Naive thymus-derived CD4-positive, alpha-beta T cell (primary cell): ENCODE measurements around the gene C17orf107. TPM values are rescaled to one million over a fixed set of nuclear protein-coding genes. Genes with fewer than 3 reads are reported as not detected.
"Not testable (repeated sequence)": the region's sequence is repeated elsewhere in the genome, so short reads cannot be mapped to it uniquely, and the experiment has no call there.

Source experiments
- ATAC-seq: fragments of 150-1000 bp; cut with Tn5 transposase; 2 replicates; pipeline ENCODE4 v1.10.0; 2021; ENCODE audit warnings: mild to moderate bottlenecking, moderate library complexity
- CTCF ChIA-PET: fragments of 350-600 bp; sonication (Branson Sonifier 250); formaldehyde crosslinking; loops from one replicate; lab custom pipeline; 2021; ENCODE audit warnings: antibody characterized with exemption; lab: Charles Lee
- POLR2A ChIA-PET: fragments of 350-600 bp; sonication (Branson Sonifier 250); formaldehyde crosslinking; loops from one replicate; lab custom pipeline; 2021; ENCODE audit warnings: antibody characterized with exemption, inconsistent platforms; lab: Charles Lee
- DNase-seq, 9 donors: peaks; one replicate each; pipeline versions ENCODE4 v3.0.0 to v3.0.0-alpha.2; 2020 to 2022; ENCODE audit warnings: mixed read lengths in 1 of 9
- H3K27ac ChIP-seq: one replicate; pipeline ENCODE4 v1.7.0; 2013; ENCODE audit warnings: mild to moderate bottlenecking, low read depth, low read length, moderate library complexity
- H3K27me3 ChIP-seq, 2 donors: one replicate each; pipeline ENCODE4 v1.7.0; 2013; ENCODE audit warnings: low read length in 2 of 2, mild to moderate bottlenecking in 2 of 2, moderate library complexity in 2 of 2; ENCODE audit not compliant: control insufficient read depth in 2 of 2, insufficient read depth in 2 of 2
- H3K36me3 ChIP-seq, 3 experiments: 1 replicate in 2 of 3; 2 replicates in 1 of 3; pipeline ENCODE4 v1.7.0; 2013; ENCODE audit warnings: low read length in 3 of 3, mild to moderate bottlenecking in 3 of 3, moderate library complexity in 1 of 3; ENCODE audit not compliant: insufficient read depth in 3 of 3, control insufficient read depth in 2 of 3
- H3K4me1 ChIP-seq, 2 donors: one replicate each; pipeline ENCODE4 v1.7.0; 2013; ENCODE audit warnings: low read length in 2 of 2, mild to moderate bottlenecking in 2 of 2, moderate library complexity in 1 of 2; ENCODE audit not compliant: control insufficient read depth in 2 of 2, insufficient read depth in 2 of 2
- H3K4me3 ChIP-seq: 2 replicates; pipeline ENCODE4 v1.7.0; 2013; ENCODE audit warnings: mild to moderate bottlenecking, low read length
- H3K9me3 ChIP-seq, 3 experiments: 1 replicate in 2 of 3; 2 replicates in 1 of 3; pipeline ENCODE4 v1.7.0; 2013; ENCODE audit warnings: low read length in 3 of 3; ENCODE audit not compliant: control insufficient read depth in 2 of 3
- H3K27ac Mint-ChIP-seq, 9 donors: one replicate each; pipeline ENCODE4 v1.8.0; 2020 to 2022; ENCODE audit warnings: mixed read lengths in 9 of 9, mild to moderate bottlenecking in 8 of 9, moderate library complexity in 5 of 9, inconsistent platforms in 2 of 9
- H3K27me3 Mint-ChIP-seq, 5 donors: one replicate each; pipeline ENCODE4 v1.8.0; 2021 to 2022; ENCODE audit warnings: mixed read lengths in 5 of 5, mild to moderate bottlenecking in 1 of 5
- H3K36me3 Mint-ChIP-seq, 5 donors: one replicate each; pipeline ENCODE4 v1.8.0; 2020 to 2022; ENCODE audit warnings: mixed read lengths in 5 of 5, mild to moderate bottlenecking in 3 of 5, inconsistent platforms in 1 of 5
- H3K4me1 Mint-ChIP-seq, 7 donors: one replicate each; pipeline ENCODE4 v1.8.0; 2020 to 2022; ENCODE audit warnings: mixed read lengths in 7 of 7, mild to moderate bottlenecking in 3 of 7, inconsistent platforms in 1 of 7
- H3K4me3 Mint-ChIP-seq, 10 donors: one replicate each; pipeline ENCODE4 v1.8.0; 2020 to 2022; ENCODE audit warnings: mild to moderate bottlenecking in 10 of 10, mixed read lengths in 10 of 10, moderate library complexity in 6 of 10, inconsistent platforms in 2 of 10
- H3K9me3 Mint-ChIP-seq, 11 donors: one replicate each; pipeline ENCODE4 v1.8.0; 2020 to 2022; ENCODE audit warnings: mixed read lengths in 11 of 11, mild to moderate bottlenecking in 4 of 11, inconsistent platforms in 1 of 11, moderate library complexity in 1 of 11
- intact Hi-C, 2 donors: fragments of 100-400 bp; cut with micrococcal nuclease; formaldehyde crosslinking; loops; one replicate each; pipeline ENCODE4 v1.15.1; 2023
- polyA plus RNA-seq, 2 donors: library from polyadenylated mRNA; unstranded; fragments of 300-500 nt; fragmentation: Illumina TruSeq; gene quantifications; one replicate each; pipeline ENCODE4 v1.2.3, GENCODE V29; 2021
- total RNA-seq, 6 experiments: library from RNA in 5 of 6; stranded (reverse) in 5 of 6; gene quantifications; 1 replicate in 5 of 6; 2 replicates in 1 of 6; pipeline ENCODE4 v1.2.3 and lab custom pipeline; 2021 to 2026

Gene C17orf107
- total and polyA plus RNA-seq, 7 experiments from 2014 or later, result 0.82 to 37.2 (median 5.5) TPM

DNA sequence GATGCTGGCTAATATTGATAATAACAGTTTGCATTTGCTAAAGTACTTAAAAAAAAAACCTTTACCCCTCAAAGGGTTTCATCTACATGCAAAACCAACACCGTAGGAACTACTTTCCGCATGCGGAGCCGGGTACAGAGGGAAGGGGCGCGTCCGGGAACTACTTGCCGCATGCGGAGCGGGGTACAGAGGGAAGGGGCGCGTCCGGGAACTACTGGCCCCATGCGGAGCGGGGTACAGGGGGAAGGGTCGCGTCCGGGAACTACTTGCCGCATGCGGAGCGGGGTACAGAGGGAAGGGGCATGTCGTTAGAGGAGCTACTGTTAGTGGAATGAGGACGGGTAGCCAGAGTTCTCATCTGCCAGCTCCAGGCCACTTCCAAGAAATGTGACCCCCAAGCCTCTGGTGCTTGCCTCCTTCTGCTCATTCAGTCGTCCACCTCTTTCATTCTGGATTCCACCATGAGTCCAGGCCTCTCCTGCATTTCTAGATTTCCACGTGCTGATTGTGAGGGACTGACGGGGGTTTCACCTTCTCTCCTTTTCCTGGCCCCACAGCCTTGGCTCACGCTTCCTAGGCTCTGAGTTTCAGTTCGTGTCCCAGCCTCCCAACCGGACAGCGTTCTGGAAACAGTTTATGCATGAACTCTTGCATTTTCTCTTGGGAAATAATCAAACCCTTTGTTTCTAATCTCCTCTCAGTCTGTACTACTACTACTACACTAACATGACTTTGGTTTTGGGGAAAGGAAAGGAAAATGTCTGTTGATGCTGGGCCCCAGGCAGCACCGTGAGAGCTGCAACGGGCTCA, 39.3 kb upstream of the C17orf107 start:
- ATAC-seq (no peak), DNase-seq (no peak)
- H3K4me1 Mint-ChIP-seq, result peaks cover 19 to 34% (median 26%) of the 10 kb centered on the region in 7 donors
- ChIA-PET CTCF (no interaction called here), POLR2A (interaction anchor here (1.0 kb wide), 1 partner anchor 51 kb away, joined by 3 read pairs; no protein-coding TSS in a partner anchor)
- H3K4me3 ChIP-seq, result no peak overlapping the region
- H3K36me3 Mint-ChIP-seq, result peaks cover 0 to 19% (median 13%) of the 10 kb centered on the region in 5 donors
- H3K9me3 ChIP-seq, result no peaks in the 10 kb centered on the region
- H3K27ac ChIP-seq, result no peak overlapping the region
- no peaks in the 10 kb centered on the region for H3K4me1 ChIP-seq
- no peaks in the 10 kb centered on the region for H3K27me3 Mint-ChIP-seq
- H3K4me3 Mint-ChIP-seq, result no peak overlapping the region
- peaks cover 0 to 24% (median 3%) of the 10 kb centered on the region in 3 experiments for H3K36me3 ChIP-seq
- H3K9me3 Mint-ChIP-seq, result peaks cover 0 to 4% (median 0%) of the 10 kb centered on the region in 11 donors
- intact Hi-C loops, result no loop called here
- no peaks in the 10 kb centered on the region for H3K27me3 ChIP-seq
- H3K27ac Mint-ChIP-seq, result no peak overlapping the region

GRCh38 chr17:4860651-4861050, 38.7 kb upstream of the C17orf107 start:
- H3K36me3 ChIP-seq, result peaks cover 0 to 24% (median 3%) of the 10 kb centered on the region in 3 experiments
- Mint-ChIP-seq H3K27me3 (no peaks in the 10 kb centered on the region), H3K36me3 (peaks cover 0 to 19% (median 13%) of the 10 kb centered on the region in 5 donors), H3K27ac (no peak overlapping the region), H3K4me1 (peaks cover 19 to 34% (median 26%) of the 10 kb centered on the region in 7 donors), H3K4me3 (no peak overlapping the region), H3K9me3 (peaks cover 0 to 4% (median 0%) of the 10 kb centered on the region in 11 donors)
- no peak overlapping the region for H3K27ac ChIP-seq
- POLR2A ChIA-PET, result interaction anchor here (1.0 kb wide), 1 partner anchor 52 kb away, joined by 3 read pairs; no protein-coding TSS in a partner anchor
- CTCF ChIA-PET, result interaction anchor here (0.7 kb wide), 1 partner anchor 154 kb away, joined by 4 read pairs; no protein-coding TSS in a partner anchor
- no peak overlapping the region for H3K4me3 ChIP-seq
- no peaks in the 10 kb centered on the region for H3K27me3 ChIP-seq
- no peak for ATAC-seq
- no peaks in the 10 kb centered on the region for H3K9me3 ChIP-seq
- DNase-seq, result no peak
- intact Hi-C loops, result no loop called here
- no peaks in the 10 kb centered on the region for H3K4me1 ChIP-seq

- H3K27ac ChIP-seq, result no peak overlapping the region
- Mint-ChIP-seq H3K4me3 (no peak overlapping the region), H3K4me1 (peaks cover 19 to 33% (median 24%) of the 10 kb centered on the region in 7 donors), H3K27me3 (no peaks in the 10 kb centered on the region), H3K27ac (no peak overlapping the region), H3K9me3 (peaks cover 0 to 4% (median 0%) of the 10 kb centered on the region in 11 donors), H3K36me3 (peaks cover 0 to 19% (median 12%) of the 10 kb centered on the region in 5 donors)
- no peaks in the 10 kb centered on the region for H3K9me3 ChIP-seq
- CTCF ChIA-PET, result interaction anchor here (0.7 kb wide), 1 partner anchor 154 kb away, joined by 4 read pairs; no protein-coding TSS in a partner anchor
- H3K4me1 ChIP-seq, result no peaks in the 10 kb centered on the region
- H3K27me3 ChIP-seq, result no peaks in the 10 kb centered on the region
- DNase-seq, result no peak
- no peak for ATAC-seq
- no peak overlapping the region for H3K4me3 ChIP-seq
- H3K36me3 ChIP-seq, result peaks cover 0 to 23% (median 3%) of the 10 kb centered on the region in 3 experiments
- intact Hi-C loops, result no loop called here
- POLR2A ChIA-PET, result no interaction called here
Measured at GRCh38 chr17:4861052-4861451, 38.3 kb upstream of the C17orf107 start.

DNA sequence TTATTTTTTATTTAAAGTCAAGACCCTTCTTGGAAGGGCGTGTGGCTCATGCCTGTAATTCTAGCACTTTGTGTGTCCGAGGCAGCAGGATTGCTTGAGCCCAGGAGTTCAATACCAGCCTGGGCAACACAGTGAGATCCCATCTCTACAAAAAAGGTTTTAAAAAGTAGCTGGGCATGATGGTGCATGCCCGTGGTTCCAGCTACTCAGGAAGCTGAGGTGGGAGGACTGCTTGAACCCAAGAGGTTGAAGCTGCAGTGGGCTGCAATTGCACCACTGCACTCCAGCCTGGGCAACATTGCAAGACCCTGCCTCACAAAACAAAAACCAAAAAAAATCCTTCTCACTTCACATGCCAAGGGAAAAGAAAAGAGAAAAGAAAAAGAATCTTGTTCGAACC, 36.6 kb upstream of the C17orf107 start:
- no peak for DNase-seq
- Histone ChIP-seq H3K4me3 (no peak overlapping the region), H3K36me3 (peaks cover 0 to 13% (median 3%) of the 10 kb centered on the region in 3 experiments), H3K4me1 (no peaks in the 10 kb centered on the region), H3K27ac (no peak overlapping the region), H3K9me3 (no peaks in the 10 kb centered on the region), H3K27me3 (no peaks in the 10 kb centered on the region)
- Mint-ChIP-seq H3K4me3 (no peak overlapping the region), H3K27ac (no peak overlapping the region), H3K27me3 (no peaks in the 10 kb centered on the region), H3K9me3 (peaks cover 0 to 4% (median 0%) of the 10 kb centered on the region in 11 donors), H3K4me1 (peaks cover 7 to 21% (median 15%) of the 10 kb centered on the region in 7 donors), H3K36me3 (peaks cover 0 to 9% (median 4%) of the 10 kb centered on the region in 5 donors)
- intact Hi-C loops, result no loop called here
- POLR2A ChIA-PET, result interaction anchor here (0.6 kb wide), 1 partner anchor 112 kb away, joined by 3 read pairs; no protein-coding TSS in a partner anchor
- CTCF ChIA-PET, result no interaction called here
- ATAC-seq, result no peak

- POLR2A ChIA-PET, result interaction anchor here (0.6 kb wide), 1 partner anchor 113 kb away, joined by 3 read pairs; no protein-coding TSS in a partner anchor
- no peak overlapping the region for H3K27ac Mint-ChIP-seq
- CTCF ChIA-PET, result no interaction called here
- peaks cover 0 to 7% (median 6%) of the 10 kb centered on the region in 5 donors for H3K36me3 Mint-ChIP-seq
- peaks cover 0 to 13% (median 3%) of the 10 kb centered on the region in 3 experiments for H3K36me3 ChIP-seq
- H3K4me3 ChIP-seq, result no peak overlapping the region
- no peak overlapping the region for H3K4me3 Mint-ChIP-seq
- intact Hi-C loops, result no loop called here
- DNase-seq (no peak), ATAC-seq (no peak)
- peaks cover 0 to 4% (median 0%) of the 10 kb centered on the region in 11 donors for H3K9me3 Mint-ChIP-seq
- H3K4me1 Mint-ChIP-seq, result peaks cover 4 to 18% (median 14%) of the 10 kb centered on the region in 7 donors
- H3K4me1 ChIP-seq, result no peaks in the 10 kb centered on the region
- H3K27me3 Mint-ChIP-seq, result no peaks in the 10 kb centered on the region
- H3K9me3 ChIP-seq, result no peaks in the 10 kb centered on the region
- H3K27me3 ChIP-seq, result no peaks in the 10 kb centered on the region
- no peak overlapping the region for H3K27ac ChIP-seq
Measured at GRCh38 chr17:4863321-4863720, 36.0 kb upstream of the C17orf107 start.

DNA sequence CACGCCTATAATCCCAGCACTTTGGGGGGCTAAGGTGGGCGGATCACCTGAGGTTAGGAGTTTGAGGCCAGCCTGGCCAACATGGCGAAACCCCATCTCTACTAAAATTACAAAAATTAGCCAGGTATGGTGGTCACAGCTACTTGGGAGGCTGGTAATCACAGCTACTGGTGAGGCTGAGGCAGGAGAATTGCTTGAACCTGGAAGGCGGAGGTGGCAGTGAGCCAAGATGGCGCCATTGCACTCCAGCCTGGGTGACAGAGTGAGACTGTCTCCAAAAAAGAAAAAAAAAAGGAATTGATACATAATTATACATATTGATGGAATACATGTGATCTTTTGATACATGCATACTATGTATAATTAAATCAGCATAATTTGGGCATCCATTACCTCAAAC, 31.8 kb upstream of the C17orf107 start:
- H3K27ac Mint-ChIP-seq, H3K4me3 Mint-ChIP-seq, DNase-seq, CTCF ChIA-PET, H3K9me3 Mint-ChIP-seq, H3K27me3 Mint-ChIP-seq, H3K27me3 ChIP-seq, POLR2A ChIA-PET, H3K4me1 ChIP-seq, intact Hi-C loops, H3K36me3 ChIP-seq, ATAC-seq, H3K9me3 ChIP-seq, H3K27ac ChIP-seq, H3K4me3 ChIP-seq, H3K36me3 Mint-ChIP-seq: not testable (repeated sequence)
- H3K4me1 Mint-ChIP-seq, result peaks cover 0 to 11% (median 5%) of the 10 kb centered on the region in 7 donors
